ENCODE results near the gene BLACAT1.
A peak's percentile ranks its signal among the peaks of the same experiment; 100 is the strongest.
"Not testable (repeated sequence)": the region's sequence is repeated elsewhere in the genome, so short reads cannot be mapped to it uniquely, and the experiment has no call there.

BLACAT1 gene

DNA sequence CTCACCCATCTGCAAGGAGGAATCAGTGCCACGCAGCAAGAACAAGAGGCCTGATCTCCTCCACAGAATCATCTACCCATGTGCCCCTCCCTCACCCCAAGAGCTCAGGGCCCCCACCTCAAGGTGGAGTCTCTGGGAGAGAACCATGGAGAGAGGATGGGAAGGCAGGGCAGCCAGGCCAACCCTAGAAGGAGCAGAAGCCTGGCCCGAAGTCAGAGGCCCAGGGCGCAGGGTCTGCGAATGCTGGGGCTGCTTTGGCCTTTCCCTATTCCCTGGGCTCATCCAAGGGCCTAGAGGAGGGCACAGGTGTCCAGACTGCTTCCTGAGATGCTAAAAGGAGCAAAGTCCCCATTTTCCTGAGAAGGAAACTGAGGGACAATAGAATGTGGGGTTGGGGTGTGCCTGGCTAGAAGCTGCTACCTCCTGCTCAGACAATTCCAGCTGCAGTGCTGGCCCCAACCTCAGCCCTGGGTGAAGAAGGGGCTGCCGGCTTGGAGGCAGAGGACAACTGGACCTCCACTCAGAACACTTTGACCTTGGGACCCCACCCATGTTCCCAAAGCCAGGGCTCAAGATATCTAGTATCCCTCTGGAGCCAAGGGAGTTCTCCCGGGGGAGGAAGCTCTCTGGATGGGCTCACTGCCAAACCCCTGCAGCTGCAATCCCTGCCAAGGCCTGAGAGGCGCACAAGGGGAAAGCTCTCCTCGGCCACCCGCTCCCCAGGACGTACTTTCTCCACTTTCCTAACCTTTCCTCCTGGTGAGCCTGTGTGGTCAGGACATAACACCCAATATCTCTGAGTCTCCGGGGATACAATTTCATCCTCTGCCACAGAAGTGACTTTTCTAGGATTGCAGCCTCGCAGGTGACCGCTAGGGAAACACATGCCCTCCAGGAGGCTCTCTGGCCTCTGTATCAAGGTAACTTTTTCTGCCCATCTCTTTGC is 17.4 kb downstream of the BLACAT1 start:
- no peak for TF ChIP-seq ZFX (IDR thresholded peaks at IDR 0.05; ENCODE audit: borderline replicate concordance)
- TF ChIP-seq, protein P1, sequence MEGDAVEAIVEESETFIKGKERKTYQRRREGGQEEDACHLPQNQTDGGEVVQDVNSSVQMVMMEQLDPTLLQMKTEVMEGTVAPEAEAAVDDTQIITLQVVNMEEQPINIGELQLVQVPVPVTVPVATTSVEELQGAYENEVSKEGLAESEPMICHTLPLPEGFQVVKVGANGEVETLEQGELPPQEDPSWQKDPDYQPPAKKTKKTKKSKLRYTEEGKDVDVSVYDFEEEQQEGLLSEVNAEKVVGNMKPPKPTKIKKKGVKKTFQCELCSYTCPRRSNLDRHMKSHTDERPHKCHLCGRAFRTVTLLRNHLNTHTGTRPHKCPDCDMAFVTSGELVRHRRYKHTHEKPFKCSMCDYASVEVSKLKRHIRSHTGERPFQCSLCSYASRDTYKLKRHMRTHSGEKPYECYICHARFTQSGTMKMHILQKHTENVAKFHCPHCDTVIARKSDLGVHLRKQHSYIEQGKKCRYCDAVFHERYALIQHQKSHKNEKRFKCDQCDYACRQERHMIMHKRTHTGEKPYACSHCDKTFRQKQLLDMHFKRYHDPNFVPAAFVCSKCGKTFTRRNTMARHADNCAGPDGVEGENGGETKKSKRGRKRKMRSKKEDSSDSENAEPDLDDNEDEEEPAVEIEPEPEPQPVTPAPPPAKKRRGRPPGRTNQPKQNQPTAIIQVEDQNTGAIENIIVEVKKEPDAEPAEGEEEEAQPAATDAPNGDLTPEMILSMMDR (IDR thresholded peaks at IDR 0.05): peak; percentile 35

DNA sequence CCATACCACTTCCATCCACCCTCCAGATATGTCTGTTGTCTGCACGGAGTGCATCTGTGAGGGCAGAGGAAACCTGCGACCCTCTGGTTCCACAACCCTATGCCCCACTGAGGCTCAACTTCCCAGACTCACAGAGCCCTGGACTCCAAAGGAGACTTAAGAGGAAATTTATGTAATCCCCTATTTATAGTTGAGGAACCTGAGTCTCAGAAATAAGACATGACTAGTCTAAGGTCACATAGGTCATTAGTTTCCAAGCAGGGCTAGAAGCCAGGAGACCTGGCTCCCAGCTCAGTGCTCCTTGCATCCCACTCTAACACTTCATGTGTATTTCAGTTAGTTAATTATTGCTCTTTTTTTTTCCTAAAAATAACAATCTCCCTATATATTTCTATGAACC is 18.3 kb downstream of the BLACAT1 start:
- no peak overlapping the region for H3K27ac ChIP-seq
- no peak for TF ChIP-seq ZFX (IDR thresholded peaks at IDR 0.05; ENCODE audit: borderline replicate concordance)
- TF ChIP-seq, protein P1 (IDR thresholded peaks at IDR 0.05): no peak

More for the DNA sequence above, 17.4 kb downstream of the BLACAT1 start:
- no peak overlapping the region for H3K27ac ChIP-seq

DNA sequence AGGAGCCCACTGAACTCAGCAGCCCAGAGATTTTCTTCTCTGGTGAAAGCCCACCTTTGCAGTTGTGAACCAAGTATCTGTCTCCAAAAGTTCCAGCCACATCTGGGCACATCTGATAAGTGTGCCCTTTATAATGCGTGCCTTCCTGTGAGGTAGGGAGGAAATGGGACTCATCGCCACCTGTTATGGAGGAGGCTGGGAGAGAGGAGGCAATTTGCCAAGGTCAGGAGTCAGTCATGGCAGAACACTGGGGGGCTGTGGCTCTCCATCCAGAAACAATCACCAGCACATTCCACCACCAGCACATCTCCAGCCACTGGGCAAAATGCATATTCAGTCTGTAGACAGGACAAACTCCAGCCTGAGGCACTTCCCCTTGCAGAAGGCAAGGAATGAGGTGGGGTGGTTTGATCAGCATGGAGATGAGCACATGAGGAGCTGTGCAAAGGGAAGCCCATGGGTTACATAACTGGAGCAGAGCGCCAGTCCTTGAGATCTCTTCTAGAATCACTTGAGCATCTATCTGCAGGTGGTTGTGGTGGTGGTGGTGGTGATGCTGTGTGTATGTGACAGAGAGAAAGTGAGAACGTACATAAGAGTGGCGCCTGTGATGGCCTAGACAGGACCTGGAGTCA is 19.0 kb downstream of the BLACAT1 start:
- no peak for TF ChIP-seq ZFX (IDR thresholded peaks at IDR 0.05; ENCODE audit: borderline replicate concordance)
- TF ChIP-seq, protein P1 (IDR thresholded peaks at IDR 0.05): no peak
- no peak overlapping the region for H3K27ac ChIP-seq

DNA sequence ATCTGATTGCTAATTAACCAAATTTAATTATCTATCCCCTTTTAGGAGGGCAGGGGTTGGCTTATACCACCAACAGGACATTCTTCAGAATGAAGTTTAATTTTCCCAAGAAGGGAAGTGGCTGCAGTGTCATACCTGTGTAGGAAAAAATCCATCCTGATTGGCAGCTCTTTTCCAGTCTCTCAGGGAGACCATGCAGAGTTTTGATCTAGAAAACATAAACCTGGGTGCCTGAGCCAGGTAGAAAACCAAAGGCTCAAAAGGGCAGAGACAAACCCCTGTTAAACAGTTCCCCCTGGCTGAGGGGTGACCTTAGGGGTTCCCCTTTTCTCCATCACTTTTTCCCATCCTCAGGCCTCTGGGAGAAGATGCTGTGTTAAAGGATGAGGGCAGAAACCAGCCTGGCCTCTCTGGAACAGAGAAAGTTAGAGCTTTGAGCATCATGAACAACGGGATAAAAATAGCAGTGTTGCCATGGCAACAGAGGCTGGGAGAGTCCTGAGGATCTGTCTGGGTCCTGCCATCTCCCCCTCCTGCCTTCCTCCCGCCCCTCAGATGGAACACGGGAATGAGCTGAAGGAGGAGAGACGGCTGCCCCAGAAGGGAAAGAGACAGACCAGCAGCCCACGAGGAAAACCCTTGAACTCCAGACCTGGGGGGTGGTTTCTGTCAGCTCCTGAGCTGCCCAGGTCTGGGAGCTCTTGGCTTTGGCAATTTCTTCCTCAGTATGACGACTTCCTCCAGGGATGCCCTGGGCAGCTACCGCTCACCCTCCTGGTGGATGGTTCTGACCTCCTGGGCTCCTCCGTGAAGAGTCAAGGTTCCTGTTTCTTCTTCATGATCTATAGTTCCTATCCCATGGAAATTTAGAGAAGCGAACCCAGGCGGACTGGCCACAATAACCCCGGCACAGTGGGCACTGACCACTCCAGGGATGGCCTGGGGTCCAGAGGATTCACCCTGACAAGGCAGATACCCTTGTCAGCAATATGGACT is 20.0 kb downstream of the BLACAT1 start:
- TF ChIP-seq ZFX (IDR thresholded peaks at IDR 0.05; ENCODE audit: borderline replicate concordance): no peak
- TF ChIP-seq, protein P1 (IDR thresholded peaks at IDR 0.05): no peak

DNA sequence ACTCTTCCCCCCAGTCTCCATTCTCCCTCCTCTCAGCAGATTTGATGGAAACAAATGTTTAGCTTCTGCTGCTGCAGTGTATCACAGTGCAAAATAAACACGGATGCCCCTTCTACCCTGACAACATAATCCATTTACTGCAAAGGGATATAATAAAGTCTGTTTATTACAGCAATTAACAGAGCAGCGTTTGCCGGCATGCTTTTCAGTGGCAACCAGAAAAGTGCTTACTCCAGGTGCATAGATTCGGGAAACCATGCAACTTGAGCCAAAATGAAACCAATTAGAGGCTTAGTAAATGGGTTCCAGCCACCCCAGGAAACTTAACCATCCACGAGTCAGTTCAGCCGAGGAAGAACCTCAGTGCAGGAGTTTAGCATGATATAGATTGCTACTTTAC is 21.1 kb downstream of the BLACAT1 start:
- H3K27ac ChIP-seq: no peak overlapping the region
- no peak for TF ChIP-seq ZFX (IDR thresholded peaks at IDR 0.05; ENCODE audit: borderline replicate concordance)
- TF ChIP-seq, protein P1 (IDR thresholded peaks at IDR 0.05): no peak

More for the DNA sequence above, 20.0 kb downstream of the BLACAT1 start:
- H3K27ac ChIP-seq: no peak overlapping the region

DNA sequence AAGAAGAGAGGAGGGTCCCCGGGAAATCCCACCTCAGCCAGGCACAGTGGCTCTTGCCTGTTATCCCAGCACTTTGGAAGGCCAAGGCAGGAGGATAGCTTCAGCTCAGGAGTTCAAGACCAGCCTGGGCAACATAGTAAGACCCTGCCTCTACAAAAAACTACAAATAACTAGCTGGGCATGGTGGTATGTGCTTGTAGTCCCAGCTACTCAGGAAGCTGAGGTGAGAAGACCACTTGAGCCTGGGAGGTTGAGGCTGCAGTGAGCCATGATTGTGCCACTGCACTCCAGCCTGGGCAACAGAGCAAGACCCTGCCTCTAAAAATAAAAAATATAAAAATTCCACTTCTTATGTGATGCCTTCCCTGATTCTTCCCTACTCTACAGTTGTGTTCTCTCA is 23.2 kb downstream of the BLACAT1 start:
- not testable (repeated sequence) for H3K27ac ChIP-seq

DNA sequence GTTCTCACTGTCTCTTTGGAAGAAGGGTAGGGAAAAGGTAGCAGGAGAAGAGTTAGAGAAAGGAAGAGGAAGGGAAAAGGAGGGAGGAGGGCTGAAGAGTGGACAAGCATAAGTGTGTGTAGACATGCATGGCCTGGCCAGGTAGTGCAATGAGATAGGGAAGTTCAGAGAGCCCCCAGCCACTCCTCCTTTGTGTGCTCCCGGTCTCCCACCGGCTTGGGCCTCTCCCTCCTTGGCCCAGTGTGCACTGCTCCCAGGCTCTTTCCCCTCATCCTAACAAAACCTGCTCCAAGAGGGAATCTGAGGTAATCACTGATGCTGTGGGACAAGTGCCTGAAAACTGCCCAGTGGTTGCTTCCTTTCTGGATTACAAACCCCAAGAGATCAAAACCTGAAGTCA is 23.7 kb downstream of the BLACAT1 start:
- TF ChIP-seq, protein P1 (IDR thresholded peaks at IDR 0.05): no peak
- TF ChIP-seq ZFX (IDR thresholded peaks at IDR 0.05; ENCODE audit: borderline replicate concordance): no peak
- H3K27ac ChIP-seq: no peak overlapping the region

Data from 22Rv1 (cell line).